K562 (cell line): ENCODE results near the gene UBR1. TPM values are rescaled to one million over a fixed set of nuclear protein-coding genes. Genes with fewer than 3 reads are reported as not detected.
A peak's percentile ranks its signal among the peaks of the same experiment; 100 is the strongest.
"Not testable (repeated sequence)": the region's sequence is repeated elsewhere in the genome, so short reads cannot be mapped to it uniquely, and the experiment has no call there.

ENCODE experiments used
- ATAC-seq: fragments of 200-7000 bp; cut with Tn5 transposase; 3 replicates; pipeline ENCODE4 v1.9.1; 2020; ENCODE audit warnings: moderate library complexity
- BruUV-seq: library from RNA; stranded (reverse); fragments of 400-500 nt; replicated peaks from 2 replicates; lab custom pipeline; 2021; lab: Mats Ljungman, UMichigan
- CTCF ChIA-PET: fragments of 300-600 bp; formaldehyde crosslinking; extraction: SDS; loops from one replicate; lab custom pipeline; 2021; ENCODE audit warnings: low intra/inter-chr PET ratio; lab: Yijun Ruan, JAX
- POLR2A ChIA-PET: fragments of 300-600, 350-650 bp; sonication (Branson Sonifier 250); formaldehyde crosslinking; extraction: SDS; loops from one replicate; lab custom pipeline; 2021; ENCODE audit warnings: antibody characterized with exemption, inconsistent platforms; lab: Yijun Ruan, JAX
- DNase-seq, 4 experiments: peaks; one replicate each; pipeline versions ENCODE4 v3.0.0 to v3.0.0-alpha.2; 2011 to 2018; ENCODE audit warnings: low spot score in 3 of 4, mixed read lengths in 3 of 4; ENCODE audit errors: extremely low read depth in 1 of 4
- FAIRE-seq: peaks from 2 replicates; lab custom pipeline; 2011; peaks lifted over from hg19 to GRCh38; lab: Jason Lieb, UNC
- H2AFZ ChIP-seq: 2 replicates; pipeline ENCODE4 v1.6.0; 2011; ENCODE audit warnings: low read depth, low read length, control low read depth, inconsistent platforms
- H3K27ac ChIP-seq: fragments of 200-600 bp; 3 replicates; pipeline ENCODE4 v1.8.0; 2011; ENCODE audit warnings: low read depth, mild to moderate bottlenecking, control low read depth, inconsistent platforms, low read length, moderate library complexity, mixed read lengths; ENCODE audit errors: extremely low read depth
- H3K27me3 ChIP-seq, 2 experiments: fragments of 300-600 bp in 1 of 2; 2 replicates in 1 of 2; 3 replicates in 1 of 2; pipeline versions ENCODE4 v1.6.0 to v1.8.0; 2011; ENCODE audit warnings: inconsistent platforms in 2 of 2, low read length in 2 of 2, mild to moderate bottlenecking in 1 of 2, mixed read lengths in 1 of 2, moderate library complexity in 1 of 2; ENCODE audit not compliant: control insufficient read depth in 2 of 2, insufficient read depth in 2 of 2
- H3K36me3 ChIP-seq: fragments of 300-600 bp; 3 replicates; pipeline ENCODE4 v1.8.0; 2011; ENCODE audit warnings: mild to moderate bottlenecking, low read length, inconsistent platforms; ENCODE audit not compliant: control insufficient read depth, insufficient read depth
- H3K4me1 ChIP-seq, 2 experiments: fragments of 200-600 bp in 1 of 2; replicated peaks in 1 of 2; 2 replicates in 1 of 2; 3 replicates in 1 of 2; pipeline versions ENCODE4 v1.5.1 to v1.8.0; 2011; ENCODE audit warnings: inconsistent platforms in 2 of 2, low read length in 2 of 2, mild to moderate bottlenecking in 1 of 2, mixed read lengths in 1 of 2, moderate library complexity in 1 of 2; ENCODE audit not compliant: control insufficient read depth in 2 of 2, insufficient read depth in 2 of 2
- H3K4me2 ChIP-seq: 2 replicates; pipeline ENCODE4 v1.6.1; 2011; ENCODE audit warnings: low read length, control low read depth, inconsistent platforms, mixed read lengths; ENCODE audit not compliant: insufficient read depth
- H3K4me3 ChIP-seq: fragments of 200-600 bp; sonication (generic), shearing (Covaris generic); 2 replicates; pipeline ENCODE4 v1.5.1; 2016; ENCODE audit warnings: control low read depth, inconsistent platforms
- H3K79me2 ChIP-seq: fragments of 200-600 bp; 3 replicates; pipeline ENCODE4 v1.8.0; 2011; ENCODE audit warnings: low read length, inconsistent platforms; ENCODE audit not compliant: control insufficient read depth, insufficient read depth
- H3K9ac ChIP-seq, 2 experiments: 2 replicates each; pipeline versions ENCODE4 v1.6.0 to v1.6.1; 2011; ENCODE audit warnings: low read depth in 2 of 2, low read length in 2 of 2, control low read depth in 1 of 2, inconsistent platforms in 1 of 2, mild to moderate bottlenecking in 1 of 2, mixed read lengths in 1 of 2; ENCODE audit not compliant: insufficient read depth in 1 of 2
- H3K9me1 ChIP-seq: one replicate; pipeline ENCODE4 v1.6.0; 2011; ENCODE audit warnings: inconsistent platforms, mild to moderate bottlenecking, low read length, moderate library complexity; ENCODE audit not compliant: control insufficient read depth, insufficient read depth
- H3K9me3 ChIP-seq: replicated peaks from 2 replicates; pipeline ENCODE4 v1.5.1; 2011; ENCODE audit warnings: low read depth, low read length, inconsistent platforms; ENCODE audit not compliant: control insufficient read depth, insufficient read depth
- H4K20me1 ChIP-seq: replicated peaks from 2 replicates; pipeline ENCODE4 v1.6.1; 2011; ENCODE audit warnings: low read length, inconsistent platforms, mixed read lengths; ENCODE audit not compliant: control insufficient read depth, insufficient read depth
- CBX1 ChIP-seq: sonication (generic); IDR thresholded peaks from 2 replicates; pipeline ENCODE4 v1.6.1; 2016; ENCODE audit warnings: antibody characterized with exemption, low read depth, mild to moderate bottlenecking
- CBX3 ChIP-seq, 2 experiments: IDR thresholded peaks; 1 replicate in 1 of 2; 2 replicates in 1 of 2; pipeline ENCODE4 v1.6.1; 2012; ENCODE audit warnings: inconsistent platforms in 2 of 2, low read length in 2 of 2, borderline replicate concordance in 1 of 2, control low read depth in 1 of 2
- CBX5 ChIP-seq: IDR thresholded peaks from 2 replicates; pipeline ENCODE4 v1.6.1; 2014; ENCODE audit warnings: low read depth, borderline replicate concordance
- CEBPB ChIP-seq: fragments of 450-650 bp; IDR thresholded peaks from 2 replicates; pipeline ENCODE4 v1.6.1; 2016; ENCODE audit warnings: missing genetic modification characterization, missing compliant biosample characterization
- FOXJ2 ChIP-seq: fragments of 200-800 bp; sonication (Bioruptor generic); IDR thresholded peaks from 2 replicates; pipeline ENCODE4 v1.6.1; 2016; ENCODE audit warnings: missing genetic modification characterization, missing compliant biosample characterization
- RBM39 ChIP-seq: fragments of 200-400 bp; formaldehyde crosslinking; optimal IDR thresholded peaks from 2 replicates; pipeline ENCODE3; 2018; ENCODE audit warnings: low read depth, low read length
- TRIM24 ChIP-seq, 2 experiments: fragments of 450-650 bp; IDR thresholded peaks; 2 replicates each; pipeline ENCODE4 v1.6.1; 2016
- TRIM28 ChIP-seq: fragments of 450-650 bp; IDR thresholded peaks from 2 replicates; pipeline ENCODE4 v1.6.1; 2017
- ZEB2 ChIP-seq: fragments of 450-650 bp; IDR thresholded peaks from 2 replicates; pipeline ENCODE4 v1.6.1; 2016
- ZFP1 ChIP-seq: fragments of 450-650 bp; formaldehyde crosslinking; IDR thresholded peaks from 2 replicates; pipeline ENCODE4 v1.4.0; 2020; ENCODE audit warnings: mild to moderate bottlenecking, mixed read lengths
- WGBS: fragments of 100-300 bp; shearing (Covaris generic); methylation state at CpG from one replicate; pipeline ENCODE4 v1.1.6; 2016; ENCODE audit warnings: low coverage, mixed read lengths; ENCODE audit not compliant: insufficient coverage; ENCODE audit errors: missing lambda C conversion rate; 5-methylcytosine and 5-hydroxymethylcytosine counted together
- in situ Hi-C: fragments of 300-500 bp; cut with MboI; formaldehyde crosslinking; loops from 4 replicates; pipeline ENCODE4 v1.15.0; 2018; ENCODE audit warnings: inconsistent platforms, mixed read lengths
- intact Hi-C: fragments of 100-400 bp; cut with micrococcal nuclease; formaldehyde crosslinking; loops from 2 replicates; pipeline ENCODE4 v1.14.2; 2022
- polyA plus RNA-seq, 8 experiments: library from polyadenylated mRNA; depleted of rRNA in 4 of 8; stranded (reverse) in 5 of 8; unstranded in 3 of 8; fragments of >200 nt; fragmentation: Nextera tagmentation in 2 of 8; fragmentation: Illumina TruSeq in 1 of 8; extraction: Ambion mirVana in 2 of 8; extraction: Trizol in 1 of 8; gene quantifications; 2 replicates each; pipeline versions ENCODE4 v1.2.1 to v1.2.3, GENCODE V29; 2011 to 2014; ENCODE audit warnings: inconsistent platforms in 1 of 8, missing spikeins in 1 of 8
- total RNA-seq, 7 experiments: library from RNA; depleted of rRNA in 6 of 7; stranded (reverse); fragments of >200 nt in 6 of 7; fragmentation: Illumina TruSeq in 2 of 7; extraction: Trizol in 2 of 7; gene quantifications; 2 replicates each; pipeline versions ENCODE4 v1.2.1 to v1.2.3, GENCODE V29; 2011 to 2021; ENCODE audit warnings: low replicate concordance in 1 of 7
- TF ChIP-seq, protein P1 (sequence below): sonication (generic); formaldehyde crosslinking; IDR thresholded peaks from 2 replicates; pipeline ENCODE4 v1.8.1; 2023; ENCODE audit warnings: mild to moderate bottlenecking, missing genetic modification reagents, moderate library complexity
- TF ChIP-seq, protein P2 (sequence below): fragments of 250-450 bp; sonication (Bioruptor Pico); IDR thresholded peaks from 2 replicates; pipeline ENCODE4 v1.5.1; 2021; ENCODE audit warnings: mild to moderate bottlenecking
- TF ChIP-seq, protein P3 (sequence below): fragments of 450-650 bp; IDR thresholded peaks from 2 replicates; pipeline ENCODE4 v1.6.1; 2018; ENCODE audit warnings: mild to moderate bottlenecking, low read depth; ENCODE audit not compliant: partially characterized antibody

UBR1 gene
- total and polyA plus RNA-seq, 9 of the 15 experiments (the other 6 are each of a cell fraction or from before 2014, with no cell fraction given), result 5.8 to 30.7 (median 15.3) TPM

DNA sequence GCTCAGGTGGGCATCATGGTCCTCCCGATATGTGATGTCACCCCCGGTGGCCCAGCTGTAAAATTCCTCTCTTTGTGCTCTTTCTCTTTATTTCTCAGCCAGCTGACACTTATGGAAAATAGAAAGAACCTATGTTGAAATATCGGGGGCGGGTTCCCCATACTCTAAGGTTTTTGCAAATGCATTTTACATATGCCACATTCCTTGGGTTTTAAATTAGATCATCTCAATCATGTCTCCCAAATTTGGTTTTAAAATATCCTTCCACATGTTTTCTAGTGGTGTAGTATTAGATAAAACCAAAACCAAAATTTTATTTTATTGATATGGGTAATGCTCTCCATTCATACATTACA, 23.1 kb upstream of the UBR1 start (continued):
- TF ChIP-seq, protein P1, sequence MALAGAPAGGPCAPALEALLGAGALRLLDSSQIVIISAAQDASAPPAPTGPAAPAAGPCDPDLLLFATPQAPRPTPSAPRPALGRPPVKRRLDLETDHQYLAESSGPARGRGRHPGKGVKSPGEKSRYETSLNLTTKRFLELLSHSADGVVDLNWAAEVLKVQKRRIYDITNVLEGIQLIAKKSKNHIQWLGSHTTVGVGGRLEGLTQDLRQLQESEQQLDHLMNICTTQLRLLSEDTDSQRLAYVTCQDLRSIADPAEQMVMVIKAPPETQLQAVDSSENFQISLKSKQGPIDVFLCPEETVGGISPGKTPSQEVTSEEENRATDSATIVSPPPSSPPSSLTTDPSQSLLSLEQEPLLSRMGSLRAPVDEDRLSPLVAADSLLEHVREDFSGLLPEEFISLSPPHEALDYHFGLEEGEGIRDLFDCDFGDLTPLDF (CRISPR knock-in tag), result no peak
- no peak for TF ChIP-seq ZFP1 (CRISPR knock-in tag)
- no peak for TF ChIP-seq ZEB2
- TF ChIP-seq FOXJ2 (tag), result no peak
- TF ChIP-seq RBM39, result no peak

DNA sequence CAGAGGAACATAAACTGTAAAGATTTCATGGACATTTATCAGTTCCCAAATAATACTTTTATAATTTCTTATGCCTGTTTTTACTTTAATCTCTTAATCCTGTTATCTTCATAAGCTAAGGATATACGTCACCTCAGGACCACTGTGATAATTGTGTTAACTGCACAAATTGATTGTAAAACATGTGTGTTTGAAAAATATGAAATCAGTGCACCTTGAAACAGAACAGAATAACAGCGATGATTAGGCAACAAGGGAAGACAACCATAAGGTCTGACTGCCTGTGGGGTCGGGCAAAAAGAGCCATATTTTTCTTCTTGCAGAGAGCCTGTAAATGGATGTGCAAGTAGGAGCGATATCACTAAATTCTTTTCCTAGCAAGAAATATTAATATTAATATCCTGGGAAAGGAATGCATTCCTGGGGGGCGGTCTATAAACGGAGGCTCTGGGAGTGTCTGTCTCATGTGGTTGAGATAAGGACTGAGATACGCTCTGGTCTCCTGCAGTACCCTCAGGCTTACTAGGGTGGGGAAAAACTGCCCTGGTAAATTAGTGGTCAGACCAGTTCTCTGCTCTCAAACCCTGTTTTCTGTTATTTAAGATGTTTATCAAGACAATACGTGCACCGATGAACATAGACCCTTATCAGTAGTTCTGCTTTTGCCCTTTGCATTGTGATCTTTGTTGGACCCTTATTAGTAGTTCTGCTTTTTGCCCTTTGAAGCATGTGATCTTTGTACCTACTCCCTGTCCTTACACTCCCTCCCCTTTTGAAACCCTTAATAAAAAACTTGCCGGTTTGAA, 22.5 kb upstream of the UBR1 start:
- in situ Hi-C loops, H3K79me2 ChIP-seq, DNase-seq, CTCF ChIA-PET, H3K27ac ChIP-seq, ATAC-seq, FAIRE-seq, H3K9ac ChIP-seq, H3K9me3 ChIP-seq, POLR2A ChIA-PET, H3K4me1 ChIP-seq, H3K27me3 ChIP-seq, H3K4me2 ChIP-seq, H4K20me1 ChIP-seq, BruUV-seq, intact Hi-C loops, H3K36me3 ChIP-seq, H2AFZ ChIP-seq, H3K9me1 ChIP-seq: not testable (repeated sequence)
- 58% methylated on average over 10 of the region's 10 CpGs for WGBS
- TF ChIP-seq, protein P2, sequence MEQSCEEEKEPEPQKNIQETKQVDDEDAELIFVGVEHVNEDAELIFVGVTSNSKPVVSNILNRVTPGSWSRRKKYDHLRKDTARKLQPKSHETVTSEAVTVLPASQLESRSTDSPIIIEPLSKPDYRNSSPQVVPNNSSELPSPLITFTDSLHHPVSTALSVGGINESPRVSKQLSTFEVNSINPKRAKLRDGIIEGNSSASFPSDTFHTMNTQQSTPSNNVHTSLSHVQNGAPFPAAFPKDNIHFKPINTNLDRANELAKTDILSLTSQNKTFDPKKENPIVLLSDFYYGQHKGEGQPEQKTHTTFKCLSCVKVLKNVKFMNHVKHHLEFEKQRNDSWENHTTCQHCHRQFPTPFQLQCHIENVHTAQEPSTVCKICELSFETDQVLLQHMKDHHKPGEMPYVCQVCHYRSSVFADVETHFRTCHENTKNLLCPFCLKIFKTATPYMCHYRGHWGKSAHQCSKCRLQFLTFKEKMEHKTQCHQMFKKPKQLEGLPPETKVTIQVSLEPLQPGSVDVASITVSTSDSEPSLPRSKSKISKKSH (CRISPR knock-in tag), result 0 out of 2 replicates have a peak, but pooled peaks have one; percentile 65
- TF ChIP-seq, protein P3, sequence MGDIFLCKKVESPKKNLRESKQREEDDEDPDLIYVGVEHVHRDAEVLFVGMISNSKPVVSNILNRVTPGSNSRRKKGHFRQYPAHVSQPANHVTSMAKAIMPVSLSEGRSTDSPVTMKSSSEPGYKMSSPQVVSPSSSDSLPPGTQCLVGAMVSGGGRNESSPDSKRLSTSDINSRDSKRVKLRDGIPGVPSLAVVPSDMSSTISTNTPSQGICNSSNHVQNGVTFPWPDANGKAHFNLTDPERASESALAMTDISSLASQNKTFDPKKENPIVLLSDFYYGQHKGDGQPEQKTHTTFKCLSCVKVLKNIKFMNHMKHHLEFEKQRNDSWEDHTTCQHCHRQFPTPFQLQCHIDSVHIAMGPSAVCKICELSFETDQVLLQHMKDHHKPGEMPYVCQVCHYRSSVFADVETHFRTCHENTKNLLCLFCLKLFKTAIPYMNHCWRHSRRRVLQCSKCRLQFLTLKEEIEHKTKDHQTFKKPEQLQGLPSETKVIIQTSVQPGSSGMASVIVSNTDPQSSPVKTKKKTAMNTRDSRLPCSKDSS, result peak; percentile 86
- TF ChIP-seq CBX1, result 0 out of 2 replicates have a peak, but pooled peaks have one; percentile 53
- TF ChIP-seq CBX3 (IDR thresholded peaks at IDR 0.05; ENCODE audit: borderline replicate concordance in 1 of 2, low read length in 2 of 2), result peak in 1 of 2 experiments; percentile 81; a peak in 2 of 3 replicates
- TF ChIP-seq CEBPB, result peak; percentile 44; the same call in 1 of the 2 replicates
- peak; percentile 93 for TF ChIP-seq CBX5
- peak; percentile 96 for TF ChIP-seq TRIM28
- TF ChIP-seq ZEB2, result 0 out of 2 replicates have a peak, but pooled peaks have one; percentile 23
- TF ChIP-seq TRIM24 (IDR thresholded peaks at IDR 0.05), result peak; percentile 44 to 70; a peak in 3 of 4 replicates
- TF ChIP-seq, all 486 proteins: peak for 9; not testable (repeated sequence) for 477
- H3K4me3 ChIP-seq, result not testable (repeated sequence)
